ENCODE results near the gene SPTBN1. TPM values are rescaled to one million over a fixed set of nuclear protein-coding genes. Genes with fewer than 3 reads are reported as not detected.

Gene SPTBN1
- total and polyA plus RNA-seq, 9 of the 15 experiments (the other 6 are each of a cell fraction or from before 2014, with no cell fraction given): 8.9 to 66.8 (median 31.4) TPM

GRCh38 chr2:54663424-54664030, 207.4 kb downstream of the SPTBN1 start:
- in situ Hi-C loops (cut with MboI) (no loop called here), intact Hi-C loops (cut with micrococcal nuclease) (loop anchor here (2.0 kb wide), 1 partner anchor 141 kb away; no protein-coding TSS in a partner anchor)
- Histone ChIP-seq H3K27me3 (ENCODE audit: control insufficient read depth in 2 of 2, insufficient read depth in 2 of 2, low read length in 2 of 2) (no peaks in the 10 kb centered on the region), H3K9me3 (replicated peaks; ENCODE audit: control insufficient read depth, insufficient read depth, low read depth, low read length) (no peaks in the 10 kb centered on the region), H3K79me2 (ENCODE audit: control insufficient read depth, insufficient read depth, low read length) (no peaks in the 10 kb centered on the region), H3K4me2 (ENCODE audit: insufficient read depth, low read length) (no peak overlapping the region), H3K9me1 (ENCODE audit: control insufficient read depth, insufficient read depth, low read length) (no peaks in the 10 kb centered on the region), H3K4me1 (replicated peaks in 1 of 2; ENCODE audit: control insufficient read depth in 2 of 2, insufficient read depth in 2 of 2, low read length in 2 of 2) (peaks cover 0 to 2% of the 10 kb centered on the region in 2 experiments; a peak in 1 of 5 replicates), H4K20me1 (replicated peaks; ENCODE audit: control insufficient read depth, insufficient read depth, low read length) (no peaks in the 10 kb centered on the region), H3K36me3 (ENCODE audit: control insufficient read depth, insufficient read depth, low read length) (peaks cover 92% of the 10 kb centered on the region), H2AFZ (ENCODE audit: low read depth, low read length) (no peak overlapping the region), H3K27ac (ENCODE audit: extremely low read depth, low read depth, low read length) (no peak overlapping the region), H3K9ac (ENCODE audit: insufficient read depth in 1 of 2, low read depth in 2 of 2, low read length in 2 of 2) (no peak overlapping the region), H3K4me3 (no peak overlapping the region)
- no peak for ATAC-seq
- no peak for FAIRE-seq
- ChIA-PET CTCF (ENCODE audit: low intra/inter-chr PET ratio) (no interaction called here), POLR2A (interaction anchor here (1.3 to 4.2 kb wide), 2 partner anchors 11 to 13 kb away, joined by 4 to 20 read pairs; no protein-coding TSS in a partner anchor)
- WGBS (ENCODE audit: insufficient coverage, low coverage, missing lambda C conversion rate): 87% methylated on average over 12 of the region's 13 CpGs
- no TSS peak for BruUV-seq (replicated peaks)
- no peak for DNase-seq (ENCODE audit: extremely low read depth in 1 of 4, low spot score in 3 of 4)
- TF ChIP-seq GABPB2 (CRISPR knock-in tag; conservative IDR thresholded peaks at IDR 0.05) (no peak), ZBTB40 (IDR thresholded peaks at IDR 0.05) (no peak), ZBTB40 (CRISPR knock-in tag; IDR thresholded peaks at IDR 0.05) (no peak), ZNF740 (CRISPR knock-in tag; IDR thresholded peaks at IDR 0.05) (no peak), ZNF740 (tag; IDR thresholded peaks at IDR 0.05) (no peak), MYBL2 (IDR thresholded peaks at IDR 0.05; ENCODE audit: low read depth) (no peak), MYBL2 (CRISPR knock-in tag; IDR thresholded peaks at IDR 0.05; ENCODE audit: borderline replicate concordance) (no peak), SETDB1 (IDR thresholded peaks at IDR 0.05; ENCODE audit: low read length) (no peak), SFPQ (IDR thresholded peaks at IDR 0.05; ENCODE audit: low read depth, low read length) (no peak), ZNF175 (CRISPR knock-in tag; IDR thresholded peaks at IDR 0.05; ENCODE audit: low read depth) (no peak)

Measured in K562 (cell line).